IMR-90 (cell line): ENCODE data around the gene EIF4G3.
A peak's percentile ranks its signal among the peaks of the same experiment; 100 is the strongest.

ENCODE experiments used
- CEBPB ChIP-seq: IDR thresholded peaks from 2 replicates; pipeline ENCODE4 v1.6.1; 2012; ENCODE audit warnings: low read depth, low read length, improper control_type of control experiment
- CHD1 ChIP-seq: IDR thresholded peaks from 2 replicates; pipeline ENCODE4 v1.6.1; 2012; ENCODE audit warnings: low read depth, low read length, improper control_type of control experiment
- CTCF ChIP-seq: conservative IDR thresholded peaks from 2 replicates; pipeline ENCODE4 v1.5.1; 2012; ENCODE audit warnings: mild to moderate bottlenecking, low read depth, low read length, improper control_type of control experiment
- ELK1 ChIP-seq: fragments of 150-350 bp; IDR thresholded peaks from 2 replicates; pipeline ENCODE4 v1.6.1; 2016; ENCODE audit warnings: low read depth, mild to moderate bottlenecking, low read length, moderate library complexity, borderline replicate concordance
- MAFK ChIP-seq: IDR thresholded peaks from 2 replicates; pipeline ENCODE4 v1.6.1; 2012; ENCODE audit warnings: low read depth, low read length, improper control_type of control experiment
- MAZ ChIP-seq: IDR thresholded peaks from 2 replicates; pipeline ENCODE4 v1.6.1; 2012; ENCODE audit warnings: low read depth, mild to moderate bottlenecking, low read length, improper control_type of control experiment, moderate library complexity, borderline replicate concordance
- MXI1 ChIP-seq: IDR thresholded peaks from 2 replicates; pipeline ENCODE4 v1.6.1; 2012; ENCODE audit warnings: low read depth, mild to moderate bottlenecking, low read length, moderate library complexity, borderline replicate concordance
- NFE2L2 ChIP-seq: fragments of 150-350 bp; IDR thresholded peaks from 2 replicates; pipeline ENCODE4 v1.6.1; 2016; ENCODE audit warnings: low read depth, mild to moderate bottlenecking, low read length
- POLR2A ChIP-seq: IDR thresholded peaks from 2 replicates; pipeline ENCODE4 v1.6.1; 2012; ENCODE audit warnings: mild to moderate bottlenecking, low read depth, low read length
- RAD21 ChIP-seq: IDR thresholded peaks from 2 replicates; pipeline ENCODE4 v1.6.1; 2012; ENCODE audit warnings: low read length, improper control_type of control experiment
- RCOR1 ChIP-seq: IDR thresholded peaks from 2 replicates; pipeline ENCODE4 v1.6.1; 2012; ENCODE audit warnings: mild to moderate bottlenecking, low read length, improper control_type of control experiment; ENCODE audit not compliant: insufficient replicate concordance
- RFX5 ChIP-seq: IDR thresholded peaks from 2 replicates; pipeline ENCODE4 v1.8.0; 2012; ENCODE audit warnings: low read depth, mild to moderate bottlenecking, low read length, moderate library complexity
- SMC3 ChIP-seq: fragments of 150-350 bp; IDR thresholded peaks from 2 replicates; pipeline ENCODE4 v1.6.1; 2016; ENCODE audit warnings: low read depth, mild to moderate bottlenecking, antibody characterized with exemption, low read length, moderate library complexity
- USF2 ChIP-seq: fragments of 150-350 bp; IDR thresholded peaks from 2 replicates; pipeline ENCODE4 v1.6.1; 2017; ENCODE audit warnings: mild to moderate bottlenecking, antibody characterized with exemption, low read length, low read depth

GRCh38 chr1:21110163-21110562 lies 66.5 kb downstream of the EIF4G3 start:
- TF ChIP-seq POLR2A: no peak
- TF ChIP-seq CTCF: no peak
- no peak for TF ChIP-seq RAD21
- no peak for TF ChIP-seq RCOR1
- no peak for TF ChIP-seq MAZ
- TF ChIP-seq MAFK: no peak
- TF ChIP-seq NFE2L2: no peak
- TF ChIP-seq RFX5: no peak
- no peak for TF ChIP-seq SMC3
- no peak for TF ChIP-seq ELK1
- TF ChIP-seq CEBPB: peak; percentile 20; the same call in 1 of the 2 replicates
- TF ChIP-seq USF2: no peak
- no peak for TF ChIP-seq MXI1
- TF ChIP-seq CHD1: no peak
